HG02943 (cell line): ENCODE results near the gene EXOC3.

ENCODE experiments used
- ATAC-seq: cut with Tn5 transposase; IDR thresholded peaks from one replicate; pipeline ENCODE4 v1.9.1; 2021; ENCODE audit warnings: mild to moderate bottlenecking, low read depth, moderate library complexity; ENCODE audit not compliant: unreplicated experiment

The EXOC3 gene

GRCh38 chr5:424301-425110 lies 18.5 kb upstream of the EXOC3 start:
- peak; percentile 93 for ATAC-seq

- no peak for ATAC-seq
These were observed 17.3 kb upstream of the EXOC3 start for GRCh38 chr5:425714-426113.

- ATAC-seq: no peak
These were observed 16.5 kb upstream of the EXOC3 start for GRCh38 chr5:426392-426976.

DNA sequence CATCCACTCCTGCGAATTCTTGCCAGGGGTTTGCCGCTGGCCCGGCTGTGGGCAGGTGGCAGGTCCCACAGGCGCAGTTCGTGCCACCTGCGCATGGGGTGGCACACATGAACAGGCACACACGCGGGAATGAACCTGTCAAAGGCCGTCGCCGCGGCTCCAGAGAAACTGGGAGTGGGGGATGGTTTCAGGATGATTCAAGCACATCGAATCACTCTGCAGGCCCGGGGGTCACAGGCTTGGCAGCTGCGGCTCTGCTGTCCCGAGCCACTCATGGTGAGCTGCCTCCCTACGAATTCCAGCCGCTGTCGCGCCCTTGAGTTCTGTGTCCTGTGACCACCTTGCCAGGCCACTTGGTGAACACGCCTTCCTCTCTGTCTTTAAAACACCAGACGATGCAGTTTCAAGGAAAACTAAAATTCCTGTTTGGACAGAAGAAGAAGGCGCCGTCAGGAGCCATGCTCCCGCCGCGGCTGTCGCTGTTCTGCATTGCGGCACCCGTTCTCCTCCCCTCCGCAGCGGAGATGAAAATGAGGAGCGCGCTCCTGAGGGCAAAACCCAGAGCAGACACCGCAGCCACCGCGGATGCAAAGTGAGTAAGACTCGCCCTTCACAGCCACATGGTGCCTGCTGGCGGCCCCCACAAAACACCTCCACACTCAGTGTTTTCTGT lies 15.4 kb upstream of the EXOC3 start:
- no peak for ATAC-seq

- no peak for ATAC-seq
These were observed 14.8 kb upstream of the EXOC3 start for GRCh38 chr5:428219-428618.

GRCh38 chr5:428754-429452 lies 14.1 kb upstream of the EXOC3 start:
- no peak for ATAC-seq

- ATAC-seq: no peak
These were observed 13.4 kb upstream of the EXOC3 start for GRCh38 chr5:429453-430188.

DNA sequence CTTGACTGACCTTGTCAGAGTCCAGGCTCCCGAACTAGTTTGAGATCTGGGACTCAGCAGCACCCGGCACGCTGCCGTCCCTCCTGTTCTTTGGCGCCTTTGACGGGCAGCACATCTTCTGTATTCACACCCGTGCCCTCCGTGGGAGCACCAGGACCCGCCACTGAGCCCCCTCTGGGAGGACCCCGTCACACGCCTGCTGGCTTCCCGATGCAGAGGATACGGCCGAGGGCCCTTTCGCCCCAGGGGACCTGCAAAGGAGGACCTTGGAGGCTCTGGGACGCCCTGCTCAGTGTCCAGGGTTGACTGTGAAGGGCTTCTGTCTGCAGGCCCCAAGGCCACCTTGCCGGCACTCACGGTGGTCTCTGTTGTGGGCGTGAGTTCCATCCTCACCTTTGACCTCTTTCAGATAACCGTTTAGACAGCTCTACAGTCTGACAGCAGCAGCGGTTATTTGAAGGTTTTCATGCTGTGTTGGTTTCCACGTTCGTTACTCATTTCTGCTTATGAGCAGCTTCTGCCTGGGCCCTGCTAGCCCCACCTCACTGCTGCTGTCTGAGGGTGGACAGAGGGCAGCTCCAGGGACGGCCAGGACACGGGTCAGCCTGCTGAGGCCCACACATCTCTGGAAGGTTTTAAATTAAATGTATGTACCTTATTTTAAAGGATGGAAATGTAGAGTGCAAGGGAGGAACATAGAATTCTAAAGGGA lies 12.6 kb upstream of the EXOC3 start:
- ATAC-seq: no peak

DNA sequence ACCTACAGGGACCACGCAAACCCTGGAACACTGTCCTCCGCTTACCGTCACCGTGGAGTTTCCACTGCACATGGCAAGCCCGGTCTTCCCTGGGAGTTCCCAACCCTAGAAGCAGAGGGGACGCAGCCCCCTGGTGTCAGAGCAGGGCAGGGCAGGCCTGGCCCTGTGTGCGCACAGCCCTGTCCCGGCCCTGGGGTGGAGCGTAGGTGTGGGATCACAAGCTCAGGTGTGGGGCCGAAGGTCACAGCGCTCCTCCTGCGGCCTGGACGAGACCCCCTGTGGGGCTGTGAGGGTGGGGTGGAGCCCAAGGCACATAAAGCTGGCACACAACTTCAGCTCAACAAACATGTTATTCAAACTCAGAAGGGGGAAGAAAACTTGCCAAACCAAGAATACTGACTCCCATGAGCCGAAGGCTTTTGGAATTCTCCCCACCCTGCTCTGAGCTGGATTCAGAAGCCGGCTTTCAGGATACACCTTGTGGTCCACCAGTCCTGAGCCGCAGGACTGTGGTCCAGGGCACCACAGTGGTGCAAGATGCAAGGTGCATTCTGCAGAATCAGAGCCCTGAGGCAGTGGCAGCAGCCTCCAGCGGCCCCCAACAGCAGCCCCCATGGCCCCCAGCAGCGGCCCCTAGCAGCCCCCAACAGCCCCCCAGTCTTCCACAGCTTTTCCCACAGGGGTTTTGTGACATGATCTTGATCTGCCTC lies 11.8 kb upstream of the EXOC3 start:
- ATAC-seq: no peak

DNA sequence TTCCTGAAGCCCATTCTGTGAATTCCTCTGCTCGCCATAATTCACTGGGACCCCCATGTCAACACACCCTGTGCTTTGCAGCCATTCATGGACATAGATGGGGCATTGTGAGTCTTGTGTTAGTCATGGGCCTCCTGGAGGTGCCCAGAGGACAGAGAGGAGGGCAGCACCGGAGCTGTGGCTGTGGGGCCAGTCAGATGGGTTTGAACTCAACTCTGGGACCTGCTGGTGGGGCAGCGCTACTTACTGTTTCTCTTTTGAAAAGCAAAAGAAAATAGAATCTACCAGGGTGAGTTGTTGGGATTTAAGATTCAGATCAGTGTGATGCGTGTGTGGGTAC lies 11.3 kb upstream of the EXOC3 start:
- ATAC-seq: no peak

DNA sequence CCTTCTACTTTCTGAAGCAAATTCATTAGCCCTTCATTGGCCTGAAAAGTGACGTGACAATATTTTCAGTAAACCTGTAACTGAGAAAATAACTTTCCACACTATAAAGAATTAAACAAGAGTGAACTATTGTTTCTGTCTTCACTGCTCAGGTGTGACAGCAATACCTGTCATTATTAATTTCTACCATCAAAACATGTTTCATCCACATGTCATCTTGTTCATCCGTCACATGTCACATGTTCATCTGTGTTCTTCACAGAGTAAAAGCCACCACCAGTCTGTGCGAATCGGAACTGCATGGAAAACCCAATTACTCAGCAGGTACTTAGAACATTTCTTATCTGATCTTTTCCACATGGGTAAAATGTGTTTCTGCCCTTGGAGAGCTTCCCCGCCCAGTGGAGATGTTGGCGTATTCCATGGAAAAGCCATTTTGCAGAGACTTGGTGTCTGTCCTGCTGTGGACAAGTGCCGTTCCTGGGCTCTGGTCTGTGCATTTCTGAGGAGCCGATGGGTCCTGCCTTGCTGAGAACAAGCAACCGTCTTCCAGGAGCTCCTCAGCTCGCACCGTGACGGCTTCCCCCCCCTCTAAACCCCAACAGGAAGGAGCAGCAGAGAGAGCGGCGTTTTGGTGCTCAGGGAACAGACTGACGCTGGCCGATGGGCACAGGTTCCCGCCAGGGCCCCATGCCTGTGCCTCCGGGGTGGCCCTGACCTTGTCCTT lies 10.6 kb upstream of the EXOC3 start:
- no peak for ATAC-seq

DNA sequence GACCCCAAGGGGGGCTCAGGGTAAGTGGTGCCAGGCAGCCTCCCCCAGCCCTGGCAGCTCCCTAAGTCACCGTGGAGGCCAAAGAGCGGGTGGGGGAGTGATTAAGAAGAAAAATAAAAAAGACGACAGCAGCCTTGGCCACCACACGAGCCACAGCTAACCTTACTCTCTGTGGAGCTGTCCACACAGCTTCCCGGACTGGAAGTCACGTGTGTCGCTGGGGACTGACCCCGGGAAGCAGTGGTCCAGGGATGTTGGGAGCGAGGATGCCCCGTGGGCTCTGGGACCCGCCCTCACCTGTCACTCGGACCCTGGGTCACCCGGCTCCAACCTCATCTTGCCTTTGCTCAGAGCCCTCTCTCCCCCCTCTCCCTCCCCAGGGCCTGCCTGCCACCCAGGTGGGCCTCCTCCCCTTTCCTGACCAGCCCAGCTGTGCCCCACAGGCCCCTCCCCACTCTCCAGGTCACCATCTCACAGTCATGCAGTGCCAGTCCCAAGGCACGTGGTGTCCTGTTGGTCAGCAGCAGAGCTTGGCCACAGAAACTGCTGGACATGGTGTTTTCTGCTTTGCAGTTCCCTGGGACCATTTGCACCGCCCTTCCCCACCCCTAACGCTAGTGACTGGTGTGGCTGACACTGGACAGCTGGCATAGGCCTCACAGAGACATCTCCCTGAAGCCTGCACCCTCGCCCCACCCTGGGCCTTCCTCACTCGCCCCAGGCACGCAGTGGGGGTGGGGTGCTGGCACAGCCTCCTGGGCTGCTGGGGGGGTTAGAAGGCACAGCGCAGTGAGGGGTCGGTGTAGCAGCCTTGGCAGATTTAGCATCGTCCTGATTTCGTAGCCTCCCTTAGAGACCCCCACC lies 9.8 kb upstream of the EXOC3 start:
- ATAC-seq: no peak

DNA sequence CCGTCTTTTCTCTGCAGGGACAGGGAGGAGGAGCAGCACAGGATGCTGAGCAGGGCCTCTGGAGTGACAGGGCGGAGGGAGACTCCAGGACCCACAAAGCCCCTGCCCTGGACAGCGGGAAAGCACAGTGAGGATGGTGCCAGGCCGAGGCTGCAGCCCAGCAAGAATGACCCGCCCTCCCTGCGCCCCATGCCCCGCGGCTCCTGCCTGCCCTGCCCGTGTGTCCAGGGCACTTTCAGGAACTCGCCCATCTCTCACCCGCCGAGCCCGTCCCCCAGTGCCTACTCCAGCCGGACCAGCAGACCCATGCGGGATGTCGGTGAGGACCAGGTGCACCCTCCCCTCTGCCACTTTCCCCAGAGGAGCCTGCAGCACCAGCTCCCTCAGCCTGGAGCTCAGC lies 9.1 kb upstream of the EXOC3 start:
- ATAC-seq: no peak

GRCh38 chr5:434443-435146 lies 8.4 kb upstream of the EXOC3 start:
- ATAC-seq: no peak

- no peak for ATAC-seq
These were observed 7.7 kb upstream of the EXOC3 start for GRCh38 chr5:435156-435790.

DNA sequence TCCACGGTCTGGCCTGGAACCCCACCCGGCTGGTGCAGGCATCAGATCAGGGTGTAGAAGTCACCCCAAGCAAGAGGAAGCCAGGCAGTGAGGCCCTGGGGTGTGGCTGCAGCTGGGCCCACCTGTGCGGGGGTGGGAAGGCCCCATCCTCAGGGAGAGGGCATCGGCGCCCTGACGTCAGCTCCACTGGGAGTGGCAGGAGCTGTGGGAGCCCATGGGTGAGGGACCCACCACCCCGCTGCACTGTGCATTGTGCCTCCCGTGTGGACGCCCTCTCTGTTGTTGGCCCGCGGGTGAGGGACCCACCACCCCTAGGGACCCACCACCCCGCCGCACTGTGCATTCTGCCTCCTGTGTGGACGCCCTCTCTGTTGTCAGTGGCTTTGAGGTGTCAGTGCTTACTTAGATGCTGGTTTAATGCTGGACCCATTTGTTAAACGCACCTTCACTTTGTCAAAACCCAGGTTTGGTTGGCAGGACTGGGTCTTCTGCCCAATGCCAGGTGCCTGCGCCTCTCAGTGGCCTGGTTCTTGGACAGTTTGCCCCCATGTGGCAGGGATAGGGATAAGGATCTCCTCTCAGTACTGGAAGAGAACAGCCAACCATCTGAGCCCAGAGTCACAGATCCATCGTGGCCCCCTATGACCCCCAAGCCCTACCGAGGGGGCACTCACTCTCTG lies 6.9 kb upstream of the EXOC3 start:
- ATAC-seq: no peak
